ENCODE results near the gene CHRNA4.

DNA sequence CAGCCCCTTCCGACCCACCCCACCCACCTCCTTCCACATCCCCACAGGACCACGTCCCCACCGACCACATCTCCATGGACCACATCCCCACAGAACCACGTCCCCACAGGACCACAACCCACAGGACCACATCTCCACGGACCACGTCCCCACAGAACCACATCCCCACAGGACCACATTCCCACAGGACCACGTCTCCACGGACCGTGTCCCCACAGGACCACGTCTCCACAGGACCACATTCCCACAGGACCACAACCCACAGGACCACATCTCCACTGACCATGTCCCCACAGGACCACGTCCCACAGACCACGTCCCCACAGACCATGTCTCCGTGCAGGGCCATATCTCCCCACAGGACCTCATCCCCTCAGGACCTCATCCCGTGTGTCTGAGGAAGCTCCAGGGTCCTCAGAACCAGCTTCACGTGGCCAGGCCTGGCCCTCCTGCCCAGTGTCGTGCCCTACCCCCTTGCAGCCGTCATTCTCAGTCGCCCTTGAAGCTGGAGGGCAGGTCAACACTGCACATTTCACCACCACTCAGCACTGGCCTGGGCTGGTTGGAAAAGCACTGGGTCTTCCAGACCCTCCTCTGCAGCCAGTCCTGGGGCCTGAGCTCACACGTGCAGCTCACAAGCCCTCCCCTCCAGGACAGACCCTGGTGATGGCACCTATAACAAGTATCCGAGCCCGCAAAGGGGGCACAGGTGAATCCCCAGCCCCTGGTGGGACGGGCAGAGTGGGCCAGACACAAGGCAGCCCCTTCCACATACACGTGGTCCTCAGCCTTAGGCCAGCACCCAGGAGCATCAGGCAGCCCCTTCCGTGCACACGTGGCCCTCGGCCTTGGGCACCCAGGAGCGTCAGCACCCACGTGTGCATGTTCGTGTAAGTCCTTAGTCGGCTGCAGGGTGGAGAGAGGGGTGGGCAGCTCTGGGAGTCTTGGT, 3.9 kb downstream of the CHRNA4 start:
- TF ChIP-seq, protein P1, sequence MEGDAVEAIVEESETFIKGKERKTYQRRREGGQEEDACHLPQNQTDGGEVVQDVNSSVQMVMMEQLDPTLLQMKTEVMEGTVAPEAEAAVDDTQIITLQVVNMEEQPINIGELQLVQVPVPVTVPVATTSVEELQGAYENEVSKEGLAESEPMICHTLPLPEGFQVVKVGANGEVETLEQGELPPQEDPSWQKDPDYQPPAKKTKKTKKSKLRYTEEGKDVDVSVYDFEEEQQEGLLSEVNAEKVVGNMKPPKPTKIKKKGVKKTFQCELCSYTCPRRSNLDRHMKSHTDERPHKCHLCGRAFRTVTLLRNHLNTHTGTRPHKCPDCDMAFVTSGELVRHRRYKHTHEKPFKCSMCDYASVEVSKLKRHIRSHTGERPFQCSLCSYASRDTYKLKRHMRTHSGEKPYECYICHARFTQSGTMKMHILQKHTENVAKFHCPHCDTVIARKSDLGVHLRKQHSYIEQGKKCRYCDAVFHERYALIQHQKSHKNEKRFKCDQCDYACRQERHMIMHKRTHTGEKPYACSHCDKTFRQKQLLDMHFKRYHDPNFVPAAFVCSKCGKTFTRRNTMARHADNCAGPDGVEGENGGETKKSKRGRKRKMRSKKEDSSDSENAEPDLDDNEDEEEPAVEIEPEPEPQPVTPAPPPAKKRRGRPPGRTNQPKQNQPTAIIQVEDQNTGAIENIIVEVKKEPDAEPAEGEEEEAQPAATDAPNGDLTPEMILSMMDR (IDR thresholded peaks at IDR 0.05; ENCODE audit: low read depth, low read length), result no peak
- TF ChIP-seq POLR2A (IDR thresholded peaks at IDR 0.05; ENCODE audit: extremely low read depth, insufficient read length) (no peak), MAX (IDR thresholded peaks at IDR 0.05; ENCODE audit: low read depth, low read length) (no peak)
